Uterus (tissue), 2 donors: ENCODE data around the gene TTC9.

Source experiments
- POLR2A ChIP-seq, 2 donors: fragments of 450-650 bp; IDR thresholded peaks; one replicate each; pipeline ENCODE4 v1.6.1; 2016; ENCODE audit warnings: antibody characterized with exemption in 2 of 2, mild to moderate bottlenecking in 1 of 2, moderate library complexity in 1 of 2
- TF ChIP-seq, protein P1 (sequence below), 4 experiments: fragments of 200-600 bp in 2 of 4; fragments of 450-650 bp in 2 of 4; sonication (generic) in 2 of 4; IDR thresholded peaks; one replicate each; pipeline ENCODE4 v1.5.1; 2016 to 2019; ENCODE audit warnings: antibody characterized with exemption in 4 of 4, mild to moderate bottlenecking in 2 of 4, moderate library complexity in 1 of 4

DNA sequence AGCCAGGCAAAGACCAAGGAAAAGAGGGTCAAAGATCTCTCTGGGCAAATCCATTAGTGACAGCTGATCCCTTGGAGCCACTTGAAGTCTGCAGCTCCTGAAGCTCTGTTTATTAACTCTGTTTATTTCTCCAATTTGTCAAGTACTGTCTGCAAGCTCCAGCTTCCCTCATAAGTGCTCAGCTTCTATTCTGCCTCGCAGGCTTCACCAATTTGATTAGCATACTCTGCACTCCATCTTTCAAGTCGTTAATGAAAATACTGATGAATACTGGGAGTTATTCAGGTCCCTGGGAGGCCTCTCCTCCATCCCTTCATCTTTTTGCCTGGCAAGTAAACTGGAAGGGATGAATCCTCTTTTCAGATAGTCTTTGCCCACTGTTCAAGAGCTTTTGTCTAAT lies 54.3 kb downstream of the TTC9 start:
- TF ChIP-seq, protein P1, sequence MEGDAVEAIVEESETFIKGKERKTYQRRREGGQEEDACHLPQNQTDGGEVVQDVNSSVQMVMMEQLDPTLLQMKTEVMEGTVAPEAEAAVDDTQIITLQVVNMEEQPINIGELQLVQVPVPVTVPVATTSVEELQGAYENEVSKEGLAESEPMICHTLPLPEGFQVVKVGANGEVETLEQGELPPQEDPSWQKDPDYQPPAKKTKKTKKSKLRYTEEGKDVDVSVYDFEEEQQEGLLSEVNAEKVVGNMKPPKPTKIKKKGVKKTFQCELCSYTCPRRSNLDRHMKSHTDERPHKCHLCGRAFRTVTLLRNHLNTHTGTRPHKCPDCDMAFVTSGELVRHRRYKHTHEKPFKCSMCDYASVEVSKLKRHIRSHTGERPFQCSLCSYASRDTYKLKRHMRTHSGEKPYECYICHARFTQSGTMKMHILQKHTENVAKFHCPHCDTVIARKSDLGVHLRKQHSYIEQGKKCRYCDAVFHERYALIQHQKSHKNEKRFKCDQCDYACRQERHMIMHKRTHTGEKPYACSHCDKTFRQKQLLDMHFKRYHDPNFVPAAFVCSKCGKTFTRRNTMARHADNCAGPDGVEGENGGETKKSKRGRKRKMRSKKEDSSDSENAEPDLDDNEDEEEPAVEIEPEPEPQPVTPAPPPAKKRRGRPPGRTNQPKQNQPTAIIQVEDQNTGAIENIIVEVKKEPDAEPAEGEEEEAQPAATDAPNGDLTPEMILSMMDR (IDR thresholded peaks at IDR 0.05), result no peak
- TF ChIP-seq POLR2A (IDR thresholded peaks at IDR 0.05), result no peak
